ENCODE data around the gene ATP1A4.

Gene ATP1A4

DNA sequence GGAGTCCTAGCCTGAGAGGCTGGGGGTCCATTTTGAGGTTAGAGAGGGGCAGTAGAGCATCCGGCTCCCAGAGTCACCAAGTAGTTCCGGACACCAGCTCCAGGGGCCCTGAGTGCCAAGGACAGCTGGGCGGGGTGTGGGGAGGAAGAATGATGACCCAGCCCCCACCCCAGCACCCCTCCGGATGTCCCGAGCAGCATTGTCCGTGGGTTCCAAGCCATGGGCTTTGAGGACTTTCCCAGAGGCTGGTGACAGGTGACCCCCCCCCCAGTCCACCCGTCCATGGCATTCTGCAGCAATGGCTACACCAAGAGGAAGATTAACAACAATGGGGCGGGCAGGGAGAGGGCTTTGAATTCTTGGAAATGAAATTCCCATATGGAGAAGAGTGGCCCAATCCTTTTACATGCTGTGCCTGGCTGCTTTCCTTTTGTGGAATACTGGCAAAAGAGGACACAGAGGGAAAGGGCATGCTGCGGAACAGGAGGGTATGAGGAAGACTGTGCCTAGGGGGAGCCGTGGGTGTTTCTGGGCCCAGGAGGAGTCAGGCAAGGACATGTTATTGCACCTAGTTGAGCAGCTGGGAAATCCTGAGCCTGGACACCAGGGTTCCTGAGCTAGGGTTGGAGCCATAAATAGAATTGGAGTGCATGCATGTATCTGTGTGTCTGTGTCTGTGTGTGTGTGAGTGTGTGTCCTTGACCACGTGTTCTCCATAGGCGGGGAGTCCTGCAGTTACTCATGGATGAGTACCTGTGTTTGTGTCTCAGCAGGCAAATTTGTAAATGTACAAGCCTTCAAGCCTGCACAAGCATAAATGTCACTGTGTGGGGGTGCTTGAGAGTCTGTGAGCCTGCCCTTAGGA lies 34.9 kb upstream of the ATP1A4 start:
- in situ Hi-C loops (cut with HindIII; ENCODE audit: low sequenced_read_pairs): no loop called here
- DNase-seq (ENCODE audit: low read depth): peak; percentile 49
- peak overlapping the region; percentile 38 for H3K4me3 ChIP-seq (ENCODE audit: low read depth, low read length)
- TF ChIP-seq, protein P1, sequence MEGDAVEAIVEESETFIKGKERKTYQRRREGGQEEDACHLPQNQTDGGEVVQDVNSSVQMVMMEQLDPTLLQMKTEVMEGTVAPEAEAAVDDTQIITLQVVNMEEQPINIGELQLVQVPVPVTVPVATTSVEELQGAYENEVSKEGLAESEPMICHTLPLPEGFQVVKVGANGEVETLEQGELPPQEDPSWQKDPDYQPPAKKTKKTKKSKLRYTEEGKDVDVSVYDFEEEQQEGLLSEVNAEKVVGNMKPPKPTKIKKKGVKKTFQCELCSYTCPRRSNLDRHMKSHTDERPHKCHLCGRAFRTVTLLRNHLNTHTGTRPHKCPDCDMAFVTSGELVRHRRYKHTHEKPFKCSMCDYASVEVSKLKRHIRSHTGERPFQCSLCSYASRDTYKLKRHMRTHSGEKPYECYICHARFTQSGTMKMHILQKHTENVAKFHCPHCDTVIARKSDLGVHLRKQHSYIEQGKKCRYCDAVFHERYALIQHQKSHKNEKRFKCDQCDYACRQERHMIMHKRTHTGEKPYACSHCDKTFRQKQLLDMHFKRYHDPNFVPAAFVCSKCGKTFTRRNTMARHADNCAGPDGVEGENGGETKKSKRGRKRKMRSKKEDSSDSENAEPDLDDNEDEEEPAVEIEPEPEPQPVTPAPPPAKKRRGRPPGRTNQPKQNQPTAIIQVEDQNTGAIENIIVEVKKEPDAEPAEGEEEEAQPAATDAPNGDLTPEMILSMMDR (IDR thresholded peaks at IDR 0.05; ENCODE audit: low read depth, low read length, missing control alignments): no peak

DNA sequence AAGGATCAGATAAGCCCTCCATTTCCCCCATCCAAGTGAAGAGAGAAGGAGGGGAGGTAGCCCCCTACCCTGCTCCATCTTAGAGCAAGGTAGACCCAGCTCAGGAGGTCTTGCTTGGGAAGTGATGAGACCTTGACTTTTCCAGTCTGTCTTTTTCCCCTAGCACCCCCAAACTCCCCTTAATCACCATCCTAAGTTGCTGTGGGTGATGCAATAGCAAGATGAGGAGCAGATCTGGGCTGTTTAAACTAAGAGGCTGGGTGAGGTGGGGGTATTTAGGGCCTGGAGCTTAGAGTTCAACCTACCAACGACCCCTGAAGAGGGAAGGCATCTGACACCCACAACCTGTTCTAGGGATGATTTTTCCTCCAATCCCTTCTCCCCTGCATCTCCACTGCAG lies 34.1 kb upstream of the ATP1A4 start:
- H3K4me3 ChIP-seq (ENCODE audit: low read depth, low read length): peak overlapping the region; percentile 38
- in situ Hi-C loops (cut with HindIII; ENCODE audit: low sequenced_read_pairs): no loop called here
- TF ChIP-seq, protein P1 (IDR thresholded peaks at IDR 0.05; ENCODE audit: low read depth, low read length, missing control alignments): no peak

DNA sequence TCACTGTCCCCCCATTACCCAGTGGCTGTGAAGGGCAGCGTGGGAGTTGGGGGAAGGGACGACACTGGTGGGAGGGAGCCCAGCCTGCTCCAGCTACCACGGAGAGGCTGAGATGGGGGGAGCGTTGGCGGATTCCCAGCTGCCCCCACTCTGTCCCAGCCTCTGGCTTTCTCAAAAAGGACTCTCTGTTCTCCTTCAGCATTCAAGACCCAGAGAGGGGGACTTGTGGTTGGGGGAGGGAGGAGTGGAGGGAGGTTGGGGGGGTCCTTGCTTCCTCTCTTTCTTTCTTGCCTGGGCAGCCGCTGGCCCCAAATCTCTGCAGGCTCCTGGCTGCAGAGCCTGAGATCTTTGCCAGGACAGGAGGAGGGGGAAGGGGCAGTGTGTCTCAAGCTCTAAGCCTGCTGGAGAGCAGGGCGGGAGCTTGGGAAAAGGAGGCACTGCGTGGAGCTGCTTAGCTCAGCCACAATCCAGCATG lies 33.7 kb upstream of the ATP1A4 start:
- H3K4me3 ChIP-seq (ENCODE audit: low read depth, low read length): peak overlapping the region; percentile 38
- in situ Hi-C loops (cut with HindIII; ENCODE audit: low sequenced_read_pairs): no loop called here
- DNase-seq (ENCODE audit: low read depth): peak; percentile 50
- TF ChIP-seq, protein P1 (IDR thresholded peaks at IDR 0.05; ENCODE audit: low read depth, low read length, missing control alignments): no peak

More for the DNA sequence above, 34.1 kb upstream of the ATP1A4 start:
- no peak for DNase-seq (ENCODE audit: low read depth)

DNA sequence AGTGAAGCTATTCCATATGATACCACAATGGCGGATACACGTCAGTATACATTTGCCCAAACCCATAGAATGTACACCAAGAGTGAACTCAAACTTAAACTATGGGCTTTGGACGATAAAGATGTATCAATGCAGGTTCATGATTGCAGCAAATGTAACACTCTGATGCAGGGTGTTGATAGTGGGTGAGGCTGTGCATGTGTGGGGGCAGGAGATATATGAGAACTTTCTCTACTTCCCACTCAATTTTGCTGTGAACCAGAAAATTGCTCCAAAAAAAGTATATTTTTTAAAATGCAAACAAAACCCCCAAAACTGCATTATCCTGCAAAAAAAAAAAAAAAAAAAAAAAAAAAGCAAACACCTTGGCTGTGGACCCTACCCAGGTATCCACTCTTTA lies 32.5 kb upstream of the ATP1A4 start:
- H3K4me3 ChIP-seq (ENCODE audit: low read depth, low read length): no peak overlapping the region
- TF ChIP-seq, protein P1 (IDR thresholded peaks at IDR 0.05; ENCODE audit: low read depth, low read length, missing control alignments): no peak
- in situ Hi-C loops (cut with HindIII; ENCODE audit: low sequenced_read_pairs): no loop called here
- no peak for DNase-seq (ENCODE audit: low read depth)

DNA sequence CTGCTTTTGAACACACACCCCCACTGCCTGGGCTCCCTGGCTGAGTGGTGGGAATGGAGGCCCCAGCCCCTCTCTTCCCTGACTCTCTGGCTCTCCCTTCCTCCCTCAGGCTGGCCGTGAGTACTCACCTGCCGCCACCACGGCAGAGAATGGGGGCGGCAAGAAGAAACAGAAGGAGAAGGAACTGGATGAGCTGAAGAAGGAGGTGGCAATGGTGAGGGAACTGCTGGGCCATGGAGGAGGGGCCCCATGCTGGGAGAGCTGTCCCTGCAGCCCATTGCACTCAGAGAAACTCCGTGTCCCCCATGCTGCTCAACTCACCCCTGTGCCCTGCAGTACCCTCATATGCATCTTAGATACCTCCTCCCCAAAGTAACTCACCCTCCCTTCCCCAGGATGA lies 30.6 kb upstream of the ATP1A4 start:
- in situ Hi-C loops (cut with HindIII; ENCODE audit: low sequenced_read_pairs): no loop called here

DNA sequence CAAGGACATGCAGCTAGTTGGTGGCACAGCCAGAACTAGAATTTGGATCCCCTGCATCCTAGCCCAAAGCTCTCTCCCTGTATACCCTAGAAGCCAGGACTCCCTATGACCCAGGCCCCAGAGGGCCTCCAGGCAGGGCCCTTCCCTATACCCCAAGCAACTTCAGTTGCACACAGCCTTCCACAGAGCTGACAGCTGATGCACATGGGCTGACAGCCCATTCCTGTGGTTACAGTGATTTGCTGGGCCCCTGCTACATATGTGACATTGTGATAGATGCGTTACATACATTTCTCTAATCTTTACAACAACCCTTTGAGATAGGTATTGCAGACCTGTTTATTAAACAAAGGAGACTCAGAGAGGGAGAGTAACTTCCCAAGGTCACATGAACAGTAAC lies 30.0 kb upstream of the ATP1A4 start:
- H3K4me3 ChIP-seq (ENCODE audit: low read depth, low read length): no peak overlapping the region
- in situ Hi-C loops (cut with HindIII; ENCODE audit: low sequenced_read_pairs): no loop called here
- TF ChIP-seq, protein P1 (IDR thresholded peaks at IDR 0.05; ENCODE audit: low read depth, low read length, missing control alignments): no peak
- DNase-seq (ENCODE audit: low read depth): no peak

More for the DNA sequence above, 30.6 kb upstream of the ATP1A4 start:
- DNase-seq (ENCODE audit: low read depth): no peak
- H3K4me3 ChIP-seq (ENCODE audit: low read depth, low read length): no peak overlapping the region
- TF ChIP-seq, protein P1 (IDR thresholded peaks at IDR 0.05; ENCODE audit: low read depth, low read length, missing control alignments): no peak

Measured in astrocyte of the cerebellum (primary cell).